ENCODE data around the gene SCTR. TPM values are rescaled to one million over a fixed set of nuclear protein-coding genes. Genes with fewer than 3 reads are reported as not detected.

SCTR gene
- total and polyA plus RNA-seq, 2 of the 13 experiments (the other 11 are each of a cell fraction or from before 2014, with no cell fraction given) = not detected

DNA sequence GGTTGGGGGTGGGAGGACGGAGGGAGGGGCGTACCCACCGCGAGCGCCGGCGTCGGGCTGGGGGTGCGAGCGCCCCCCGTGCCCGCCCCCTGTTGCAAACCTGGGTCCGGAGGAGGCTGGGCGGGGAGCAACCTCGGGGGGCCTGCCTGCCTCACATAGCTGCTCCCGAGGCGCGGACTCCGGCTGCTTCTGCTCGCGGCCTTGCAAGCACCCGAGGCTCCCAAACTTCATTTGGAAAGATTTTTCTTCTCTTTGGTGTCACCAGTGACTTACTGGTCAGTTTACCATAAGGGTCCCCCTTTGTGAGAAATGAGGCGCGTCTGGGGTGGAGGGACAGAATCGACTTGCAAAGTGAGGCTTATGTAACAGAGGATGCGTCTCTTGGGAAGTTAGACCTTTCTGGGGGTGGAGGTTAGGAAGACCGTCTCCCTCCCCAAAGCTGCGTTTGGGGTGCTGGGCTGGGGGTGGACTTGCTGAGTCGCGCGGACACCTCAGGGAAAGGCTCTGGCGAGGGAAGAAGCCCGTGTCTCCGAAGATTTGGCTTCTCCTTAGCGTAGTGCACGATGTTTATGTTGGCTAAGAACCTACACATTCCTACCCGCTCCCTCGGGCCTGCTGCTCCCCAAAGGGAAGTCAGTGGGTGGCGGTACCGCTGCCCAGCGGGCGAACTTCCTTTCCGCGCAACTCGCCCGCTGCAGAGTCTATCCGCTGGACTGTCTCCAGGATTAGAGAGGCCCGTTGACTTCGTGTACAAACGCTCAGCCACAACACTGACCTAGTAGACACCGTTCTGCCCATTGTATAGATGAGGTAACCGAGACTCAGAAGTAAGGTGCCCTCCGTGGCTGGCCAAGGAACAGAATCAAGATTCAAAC is 92.1 kb downstream of the SCTR start (continued):
- TF ChIP-seq PBX2 (CRISPR knock-in tag; IDR thresholded peaks at IDR 0.05) = no peak
- TF ChIP-seq ZFP36L2 (CRISPR knock-in tag; IDR thresholded peaks at IDR 0.05) = no peak
- TF ChIP-seq ZBTB7A (CRISPR knock-in tag; IDR thresholded peaks at IDR 0.05) = 0 out of 2 replicates have a peak, but pooled peaks have one; percentile 30
- 0 out of 2 replicates have a peak, but pooled peaks have one; percentile 52 for TF ChIP-seq RCOR2 (CRISPR knock-in tag; IDR thresholded peaks at IDR 0.05)
- no peak for TF ChIP-seq ZNF850 (CRISPR knock-in tag; conservative IDR thresholded peaks at IDR 0.05)
- TF ChIP-seq, protein P1, sequence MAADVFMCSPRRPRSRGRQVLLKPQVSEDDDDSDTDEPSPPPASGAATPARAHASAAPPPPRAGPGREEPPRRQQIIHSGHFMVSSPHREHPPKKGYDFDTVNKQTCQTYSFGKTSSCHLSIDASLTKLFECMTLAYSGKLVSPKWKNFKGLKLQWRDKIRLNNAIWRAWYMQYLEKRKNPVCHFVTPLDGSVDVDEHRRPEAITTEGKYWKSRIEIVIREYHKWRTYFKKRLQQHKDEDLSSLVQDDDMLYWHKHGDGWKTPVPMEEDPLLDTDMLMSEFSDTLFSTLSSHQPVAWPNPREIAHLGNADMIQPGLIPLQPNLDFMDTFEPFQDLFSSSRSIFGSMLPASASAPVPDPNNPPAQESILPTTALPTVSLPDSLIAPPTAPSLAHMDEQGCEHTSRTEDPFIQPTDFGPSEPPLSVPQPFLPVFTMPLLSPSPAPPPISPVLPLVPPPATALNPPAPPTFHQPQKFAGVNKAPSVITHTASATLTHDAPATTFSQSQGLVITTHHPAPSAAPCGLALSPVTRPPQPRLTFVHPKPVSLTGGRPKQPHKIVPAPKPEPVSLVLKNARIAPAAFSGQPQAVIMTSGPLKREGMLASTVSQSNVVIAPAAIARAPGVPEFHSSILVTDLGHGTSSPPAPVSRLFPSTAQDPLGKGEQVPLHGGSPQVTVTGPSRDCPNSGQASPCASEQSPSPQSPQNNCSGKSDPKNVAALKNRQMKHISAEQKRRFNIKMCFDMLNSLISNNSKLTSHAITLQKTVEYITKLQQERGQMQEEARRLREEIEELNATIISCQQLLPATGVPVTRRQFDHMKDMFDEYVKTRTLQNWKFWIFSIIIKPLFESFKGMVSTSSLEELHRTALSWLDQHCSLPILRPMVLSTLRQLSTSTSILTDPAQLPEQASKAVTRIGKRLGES (CRISPR knock-in tag; IDR thresholded peaks at IDR 0.05; ENCODE audit: borderline replicate concordance) = no peak
- TF ChIP-seq ZNF652 (CRISPR knock-in tag; IDR thresholded peaks at IDR 0.05; ENCODE audit: borderline replicate concordance, low read depth) = no peak
- TF ChIP-seq, protein P2, sequence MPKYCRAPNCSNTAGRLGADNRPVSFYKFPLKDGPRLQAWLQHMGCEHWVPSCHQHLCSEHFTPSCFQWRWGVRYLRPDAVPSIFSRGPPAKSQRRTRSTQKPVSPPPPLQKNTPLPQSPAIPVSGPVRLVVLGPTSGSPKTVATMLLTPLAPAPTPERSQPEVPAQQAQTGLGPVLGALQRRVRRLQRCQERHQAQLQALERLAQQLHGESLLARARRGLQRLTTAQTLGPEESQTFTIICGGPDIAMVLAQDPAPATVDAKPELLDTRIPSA (CRISPR knock-in tag; IDR thresholded peaks at IDR 0.05; ENCODE audit: borderline replicate concordance) = no peak
- TF ChIP-seq NPAS2 (CRISPR knock-in tag; IDR thresholded peaks at IDR 0.05; ENCODE audit: borderline replicate concordance) = no peak
- no peak for TF ChIP-seq FOXK1 (CRISPR knock-in tag; IDR thresholded peaks at IDR 0.05; ENCODE audit: borderline replicate concordance, low read depth)
- no peak for TF ChIP-seq MTA3 (CRISPR knock-in tag; IDR thresholded peaks at IDR 0.05)
- TF ChIP-seq JUN (CRISPR knock-in tag; IDR thresholded peaks at IDR 0.05) = no peak
- TF ChIP-seq SOX6 (IDR thresholded peaks at IDR 0.05) = no peak
- no peak for TF ChIP-seq SOX6 (CRISPR knock-in tag; IDR thresholded peaks at IDR 0.05)
- no peak for TF ChIP-seq SP4 (CRISPR knock-in tag; IDR thresholded peaks at IDR 0.05)
- no peak for TF ChIP-seq RXRA (CRISPR knock-in tag; IDR thresholded peaks at IDR 0.05)
- no peak; the same call in 1 of the 2 replicates for TF ChIP-seq ATF7-NPFF (CRISPR knock-in tag; IDR thresholded peaks at IDR 0.05; ENCODE audit: low read depth)
- TF ChIP-seq GTF2F1 (IDR thresholded peaks at IDR 0.05; ENCODE audit: low read length) = no peak
- no peak for TF ChIP-seq ZSCAN20 (CRISPR knock-in tag; IDR thresholded peaks at IDR 0.05; ENCODE audit: borderline replicate concordance)
- TF ChIP-seq, protein P3, sequence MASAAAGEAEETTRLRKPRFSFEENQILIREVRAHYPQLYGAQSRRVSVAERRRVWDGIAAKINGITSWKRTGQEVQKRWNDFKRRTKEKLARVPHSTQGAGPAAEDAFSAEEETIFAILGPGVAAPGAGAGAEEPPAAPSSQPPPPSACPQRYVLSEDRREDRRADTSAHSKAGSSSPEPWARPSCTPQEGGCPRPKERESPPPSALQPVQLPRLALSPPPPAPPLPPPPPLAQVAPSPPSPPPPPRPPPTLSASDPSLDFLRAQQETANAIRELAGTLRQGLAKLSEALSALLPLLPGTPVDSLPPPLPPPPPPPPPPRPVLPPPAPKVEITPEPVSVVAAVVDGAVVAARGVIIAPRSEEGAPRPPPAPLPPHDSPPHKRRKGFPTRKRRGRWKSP (CRISPR knock-in tag; IDR thresholded peaks at IDR 0.05) = peak; percentile 64
- no peak for TF ChIP-seq ZFAT (CRISPR knock-in tag; conservative IDR thresholded peaks at IDR 0.05)
- no peak for TF ChIP-seq ZC3H4 (CRISPR knock-in tag; IDR thresholded peaks at IDR 0.05; ENCODE audit: borderline replicate concordance)
- TF ChIP-seq, protein P4, sequence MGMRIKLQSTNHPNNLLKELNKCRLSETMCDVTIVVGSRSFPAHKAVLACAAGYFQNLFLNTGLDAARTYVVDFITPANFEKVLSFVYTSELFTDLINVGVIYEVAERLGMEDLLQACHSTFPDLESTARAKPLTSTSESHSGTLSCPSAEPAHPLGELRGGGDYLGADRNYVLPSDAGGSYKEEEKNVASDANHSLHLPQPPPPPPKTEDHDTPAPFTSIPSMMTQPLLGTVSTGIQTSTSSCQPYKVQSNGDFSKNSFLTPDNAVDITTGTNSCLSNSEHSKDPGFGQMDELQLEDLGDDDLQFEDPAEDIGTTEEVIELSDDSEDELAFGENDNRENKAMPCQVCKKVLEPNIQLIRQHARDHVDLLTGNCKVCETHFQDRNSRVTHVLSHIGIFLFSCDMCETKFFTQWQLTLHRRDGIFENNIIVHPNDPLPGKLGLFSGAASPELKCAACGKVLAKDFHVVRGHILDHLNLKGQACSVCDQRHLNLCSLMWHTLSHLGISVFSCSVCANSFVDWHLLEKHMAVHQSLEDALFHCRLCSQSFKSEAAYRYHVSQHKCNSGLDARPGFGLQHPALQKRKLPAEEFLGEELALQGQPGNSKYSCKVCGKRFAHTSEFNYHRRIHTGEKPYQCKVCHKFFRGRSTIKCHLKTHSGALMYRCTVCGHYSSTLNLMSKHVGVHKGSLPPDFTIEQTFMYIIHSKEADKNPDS (CRISPR knock-in tag; IDR thresholded peaks at IDR 0.05) = no peak
